Fibroblast of skin of abdomen (primary cell): ENCODE results near the gene RSPO1. TPM values are rescaled to one million over a fixed set of nuclear protein-coding genes. Genes with fewer than 3 reads are reported as not detected.
"Not testable (repeated sequence)": the region's sequence is repeated elsewhere in the genome, so short reads cannot be mapped to it uniquely, and the experiment has no call there.

ENCODE experiments used
- DNase-seq: peaks from one replicate; pipeline ENCODE4 v3.0.0-alpha.2; 2013
- polyA plus RNA-seq, 2 experiments: library from polyadenylated mRNA; unstranded; fragments of 120-200 nt; gene quantifications; one replicate each; pipeline ENCODE4 v1.2.1, GENCODE V29; 2013; ENCODE audit not compliant: insufficient read length in 2 of 2

Gene RSPO1
- not detected for polyA plus RNA-seq (2013, experiment 1 of 2; ENCODE audit: insufficient read length)
- not detected for polyA plus RNA-seq (2013, experiment 2 of 2; ENCODE audit: insufficient read length)

- DNase-seq = peak; percentile 9
Measured at GRCh38 chr1:37634244-37634991, at the start of gene RSPO1. Gene RSPO1 (minus strand): TSS chr1:37634892. CDS start chr1:37629661, 5,231 bp downstream.

GRCh38 chr1:37684182-37684581, 49.5 kb upstream of the RSPO1 start:
- DNase-seq = not testable (repeated sequence)

GRCh38 chr1:37682334-37682987, 47.8 kb upstream of the RSPO1 start:
- DNase-seq = peak; percentile 60

- no peak for DNase-seq
Measured at GRCh38 chr1:37680933-37681332, 46.2 kb upstream of the RSPO1 start.

- no peak for DNase-seq
Measured at GRCh38 chr1:37677808-37678207, 43.1 kb upstream of the RSPO1 start.

- no peak for DNase-seq
Measured at GRCh38 chr1:37677143-37677439, 42.4 kb upstream of the RSPO1 start.

GRCh38 chr1:37676281-37677142, 41.8 kb upstream of the RSPO1 start:
- no peak for DNase-seq

GRCh38 chr1:37673920-37674319, 39.2 kb upstream of the RSPO1 start:
- DNase-seq = no peak

- no peak for DNase-seq
Measured at GRCh38 chr1:37672136-37672870, 37.6 kb upstream of the RSPO1 start.

GRCh38 chr1:37671261-37671660, 36.6 kb upstream of the RSPO1 start:
- no peak for DNase-seq

- DNase-seq = no peak
Measured at GRCh38 chr1:37670133-37670532, 35.4 kb upstream of the RSPO1 start.

- no peak for DNase-seq
Measured at GRCh38 chr1:37667023-37667671, 32.5 kb upstream of the RSPO1 start.

GRCh38 chr1:37666241-37666867, 31.7 kb upstream of the RSPO1 start:
- DNase-seq = no peak

- no peak for DNase-seq
Measured at GRCh38 chr1:37663426-37664000, 28.8 kb upstream of the RSPO1 start.

- no peak for DNase-seq
Measured at GRCh38 chr1:37662031-37662755, 27.5 kb upstream of the RSPO1 start.

GRCh38 chr1:37661401-37661800, 26.7 kb upstream of the RSPO1 start:
- no peak for DNase-seq

GRCh38 chr1:37660664-37661063, 26.0 kb upstream of the RSPO1 start:
- no peak for DNase-seq

GRCh38 chr1:37658486-37658885, 23.8 kb upstream of the RSPO1 start:
- DNase-seq = no peak

GRCh38 chr1:37657620-37658412, 23.1 kb upstream of the RSPO1 start:
- no peak for DNase-seq

- DNase-seq = no peak
Measured at GRCh38 chr1:37656881-37657280, 22.2 kb upstream of the RSPO1 start.
